A673 (cell line): Measurements from ENCODE around the gene MOG.

Experiments used
- EZH2 ChIP-seq: fragments of 200-600 bp; sonication (generic); IDR thresholded peaks from 2 replicates; pipeline ENCODE4 v1.6.1; 2017; ENCODE audit warnings: borderline replicate concordance, low read depth, mild to moderate bottlenecking, mixed read lengths, antibody characterized with exemption, low read length; ENCODE audit not compliant: poor library complexity, severe bottlenecking
- TF ChIP-seq, protein P1 (sequence below): fragments of 300-800, 200-600 bp; sonication (generic); conservative IDR thresholded peaks from 2 replicates; pipeline ENCODE4 v1.5.1; 2017; ENCODE audit warnings: low read depth, mild to moderate bottlenecking, antibody characterized with exemption, low read length, moderate library complexity, mixed read lengths

DNA sequence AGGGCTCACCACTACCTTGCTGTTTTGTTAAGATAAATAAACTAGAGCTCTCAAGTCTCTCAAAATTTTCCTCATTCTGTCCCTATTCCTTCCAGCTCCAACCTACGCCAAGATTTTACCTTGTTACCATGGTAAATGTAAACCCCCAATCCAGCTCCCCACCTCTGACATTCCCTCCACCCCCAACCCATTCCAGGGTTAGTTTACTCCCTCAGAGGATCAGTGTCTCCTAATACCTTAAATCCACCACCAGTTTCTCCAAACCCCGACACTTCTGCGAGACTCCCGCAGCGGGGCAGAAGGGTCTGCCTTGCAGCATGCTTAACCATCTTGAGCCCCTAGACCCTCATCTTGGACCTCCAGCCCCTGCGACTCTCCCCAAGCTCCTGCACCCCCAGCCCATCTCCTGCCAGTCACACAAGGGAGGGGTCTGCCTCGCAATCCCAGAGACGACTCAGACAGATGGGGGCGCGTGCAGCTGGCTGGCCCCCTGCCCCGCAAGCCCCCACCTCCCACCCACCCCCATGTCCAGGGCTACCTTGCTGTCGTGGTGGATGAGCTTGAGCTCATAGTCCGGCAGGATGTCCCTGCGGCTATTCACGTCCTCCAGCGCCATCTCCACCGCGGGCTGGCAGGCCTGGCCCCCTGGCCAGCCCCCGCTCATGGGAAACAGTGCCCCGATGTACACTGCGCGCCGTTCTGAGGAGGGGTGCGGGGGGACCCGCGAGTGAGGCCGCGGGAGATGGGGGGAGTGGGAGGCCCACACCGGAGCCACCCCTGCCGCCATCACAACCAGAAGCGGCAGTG lies 29.7 kb upstream of the MOG start:
- TF ChIP-seq, protein P1, sequence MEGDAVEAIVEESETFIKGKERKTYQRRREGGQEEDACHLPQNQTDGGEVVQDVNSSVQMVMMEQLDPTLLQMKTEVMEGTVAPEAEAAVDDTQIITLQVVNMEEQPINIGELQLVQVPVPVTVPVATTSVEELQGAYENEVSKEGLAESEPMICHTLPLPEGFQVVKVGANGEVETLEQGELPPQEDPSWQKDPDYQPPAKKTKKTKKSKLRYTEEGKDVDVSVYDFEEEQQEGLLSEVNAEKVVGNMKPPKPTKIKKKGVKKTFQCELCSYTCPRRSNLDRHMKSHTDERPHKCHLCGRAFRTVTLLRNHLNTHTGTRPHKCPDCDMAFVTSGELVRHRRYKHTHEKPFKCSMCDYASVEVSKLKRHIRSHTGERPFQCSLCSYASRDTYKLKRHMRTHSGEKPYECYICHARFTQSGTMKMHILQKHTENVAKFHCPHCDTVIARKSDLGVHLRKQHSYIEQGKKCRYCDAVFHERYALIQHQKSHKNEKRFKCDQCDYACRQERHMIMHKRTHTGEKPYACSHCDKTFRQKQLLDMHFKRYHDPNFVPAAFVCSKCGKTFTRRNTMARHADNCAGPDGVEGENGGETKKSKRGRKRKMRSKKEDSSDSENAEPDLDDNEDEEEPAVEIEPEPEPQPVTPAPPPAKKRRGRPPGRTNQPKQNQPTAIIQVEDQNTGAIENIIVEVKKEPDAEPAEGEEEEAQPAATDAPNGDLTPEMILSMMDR: no peak
- no peak for TF ChIP-seq EZH2
